Gastrocnemius medialis (tissue), 4 donors: ENCODE data around the gene LGALS7. TPM values are rescaled to one million over a fixed set of nuclear protein-coding genes. Genes with fewer than 3 reads are reported as not detected.

Source experiments
- ATAC-seq, 2 donors: fragments of 150-250 bp; one replicate each; pipeline ENCODE4 v1.9.1; 2016
- DNase-seq, 2 donors: peaks; one replicate each; pipeline ENCODE4 v3.0.0-alpha.2; 2019
- H3K27ac ChIP-seq, 4 donors: fragments of 200-600 bp; sonication (generic); 1 replicate in 1 of 4; 2 replicates in 3 of 4; pipeline ENCODE4 v1.5.1; 2016 to 2018; ENCODE audit warnings: mild to moderate bottlenecking in 2 of 4, moderate library complexity in 1 of 4
- H3K27me3 ChIP-seq, 3 donors: fragments of 200-600 bp; sonication (generic) in 2 of 3; 1 replicate in 1 of 3; 2 replicates in 2 of 3; pipeline versions ENCODE4 v1.5.1 to v1.6.0; 2016 to 2019; ENCODE audit warnings: mild to moderate bottlenecking in 1 of 3, moderate library complexity in 1 of 3
- H3K36me3 ChIP-seq, 2 donors: fragments of 200-600 bp; sonication (generic) in 1 of 2; one replicate each; pipeline ENCODE4 v1.5.1; 2017 to 2018
- H3K4me1 ChIP-seq, 2 donors: fragments of 200-600 bp; sonication (generic) in 1 of 2; one replicate each; pipeline ENCODE4 v1.5.1; 2016 to 2017; ENCODE audit warnings: mild to moderate bottlenecking in 2 of 2
- H3K4me3 ChIP-seq, 4 donors: fragments of 200-600 bp; sonication (generic) in 3 of 4; 1 replicate in 1 of 4; 2 replicates in 3 of 4; pipeline ENCODE4 v1.5.1; 2016 to 2019; ENCODE audit warnings: mild to moderate bottlenecking in 2 of 4
- H3K9me3 ChIP-seq, 3 donors: fragments of 200-600 bp; sonication (generic) in 2 of 3; 1 replicate in 1 of 3; 2 replicates in 2 of 3; pipeline ENCODE4 v1.5.1; 2016 to 2019
- CTCF ChIP-seq, 5 experiments: fragments of 450-650 bp in 3 of 5; fragments of 200-600 bp in 2 of 5; sonication (generic) in 2 of 5; IDR thresholded peaks in 4 of 5; conservative IDR thresholded peaks in 1 of 5; 1 replicate in 4 of 5; 2 replicates in 1 of 5; pipeline ENCODE4 v1.5.1; 2016 to 2019; ENCODE audit warnings: antibody characterized with exemption in 5 of 5, mild to moderate bottlenecking in 3 of 5, moderate library complexity in 3 of 5
- POLR2A ChIP-seq, 2 donors: fragments of 450-650 bp; IDR thresholded peaks; one replicate each; pipeline ENCODE4 v1.6.1; 2017; ENCODE audit warnings: antibody characterized with exemption in 2 of 2, mild to moderate bottlenecking in 2 of 2, moderate library complexity in 2 of 2
- in situ Hi-C, 4 donors: fragments of 200-750 bp; cut with MboI; loops; one replicate each; pipeline versions ENCODE4 v1.15.0 to v1.8.0; 2017; ENCODE audit warnings: low sequenced_read_pairs in 4 of 4
- intact Hi-C: fragments of 100-400 bp; cut with DNase I; formaldehyde crosslinking; loops from one replicate; pipeline ENCODE4 v1.15.1; 2023; ENCODE audit warnings: low total_unique reads
- total RNA-seq, 4 donors: library from RNA; depleted of rRNA; stranded (reverse); fragments of >200 nt; gene quantifications; one replicate each; pipeline versions ENCODE4 v1.1.0 to v1.2.3, GENCODE V29; 2016

The LGALS7 gene
- total RNA-seq, 4 donors from 2014 or later, result not detected

DNA sequence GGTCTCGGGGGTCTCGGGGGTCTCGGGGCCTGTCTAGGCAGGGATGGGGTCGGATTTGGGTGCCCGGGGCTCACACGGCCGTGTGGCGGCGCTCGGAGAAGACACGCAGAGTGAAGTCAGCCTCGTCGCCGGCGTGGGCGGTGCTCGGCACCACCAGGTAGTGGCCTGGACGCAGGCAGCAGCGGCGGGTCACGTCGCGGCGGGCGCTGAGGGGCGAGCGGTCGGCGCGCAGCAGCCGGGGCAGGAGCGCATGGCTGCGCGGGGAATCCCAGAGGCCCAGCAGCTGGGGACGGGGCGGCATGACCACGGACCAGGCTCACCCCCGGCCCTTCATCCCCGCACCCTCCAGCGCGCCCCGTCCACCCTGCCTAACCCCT lies 37.3 kb downstream of the LGALS7 start:
- intact Hi-C loops, result no loop called here
- peaks cover 0 to 3% of the 10 kb centered on the region in 2 donors for H3K36me3 ChIP-seq
- peak overlapping the region; percentile 7 to 43 (median 34) for H3K4me3 ChIP-seq
- in situ Hi-C loops, result loop anchor here in 2 of 4 donors (25.0 kb wide), 1 partner anchor 176 kb away; the partner anchor contains the start of gene CCER2 (in 2 of the 2)
- TF ChIP-seq POLR2A (IDR thresholded peaks at IDR 0.05), result no peak
- TF ChIP-seq CTCF (IDR thresholded peaks at IDR 0.05 in 4 of 5, conservative IDR thresholded peaks at IDR 0.05 in 1 of 5), result no peak
- no peak overlapping the region for H3K27ac ChIP-seq
- H3K27me3 ChIP-seq, result peaks cover 0 to 11% (median 0%) of the 10 kb centered on the region in 3 donors
- DNase-seq (no peak), ATAC-seq (peak in 1 of 2 donors; percentile 25)
- H3K9me3 ChIP-seq, result no peaks in the 10 kb centered on the region
- H3K4me1 ChIP-seq, result peaks cover 8 to 14% of the 10 kb centered on the region in 2 donors

DNA sequence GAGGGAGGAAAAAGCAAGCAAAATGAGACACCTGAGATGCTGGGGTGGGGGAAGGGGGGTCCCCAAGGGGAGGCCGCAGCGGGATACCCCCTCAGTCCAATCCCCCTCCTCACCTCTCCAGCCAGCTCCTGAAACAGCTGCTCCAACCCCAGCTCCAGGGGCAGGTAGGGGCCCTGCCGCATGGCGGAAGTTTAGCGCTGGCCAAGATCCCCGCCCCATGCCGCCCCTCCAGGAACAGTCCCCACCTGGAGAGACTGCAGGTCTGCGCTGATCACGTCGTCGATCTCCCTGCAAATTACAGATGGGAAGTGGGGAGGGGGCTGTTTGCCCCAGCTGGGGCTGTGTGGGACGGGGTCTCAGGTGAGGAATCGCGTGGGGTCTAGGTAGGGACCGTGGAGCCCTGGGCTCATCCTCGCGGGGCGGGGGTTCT lies 38.0 kb downstream of the LGALS7 start:
- intact Hi-C loops (no loop called here), in situ Hi-C loops (loop anchor here in 2 of 4 donors (25.0 kb wide), 1 partner anchor 177 kb away; the partner anchor contains the start of gene CCER2 (in 2 of the 2))
- DNase-seq, result no peak
- Histone ChIP-seq H3K4me3 (no peak overlapping the region), H3K27me3 (peaks cover 0 to 11% (median 0%) of the 10 kb centered on the region in 3 donors), H3K4me1 (peaks cover 8 to 14% of the 10 kb centered on the region in 2 donors), H3K27ac (peak overlapping the region; percentile 52 to 68 (median 60)), H3K9me3 (no peaks in the 10 kb centered on the region), H3K36me3 (peaks cover 0 to 9% of the 10 kb centered on the region in 2 donors)
- TF ChIP-seq POLR2A (IDR thresholded peaks at IDR 0.05) (no peak), CTCF (IDR thresholded peaks at IDR 0.05 in 4 of 5, conservative IDR thresholded peaks at IDR 0.05 in 1 of 5) (no peak)
- no peak for ATAC-seq

DNA sequence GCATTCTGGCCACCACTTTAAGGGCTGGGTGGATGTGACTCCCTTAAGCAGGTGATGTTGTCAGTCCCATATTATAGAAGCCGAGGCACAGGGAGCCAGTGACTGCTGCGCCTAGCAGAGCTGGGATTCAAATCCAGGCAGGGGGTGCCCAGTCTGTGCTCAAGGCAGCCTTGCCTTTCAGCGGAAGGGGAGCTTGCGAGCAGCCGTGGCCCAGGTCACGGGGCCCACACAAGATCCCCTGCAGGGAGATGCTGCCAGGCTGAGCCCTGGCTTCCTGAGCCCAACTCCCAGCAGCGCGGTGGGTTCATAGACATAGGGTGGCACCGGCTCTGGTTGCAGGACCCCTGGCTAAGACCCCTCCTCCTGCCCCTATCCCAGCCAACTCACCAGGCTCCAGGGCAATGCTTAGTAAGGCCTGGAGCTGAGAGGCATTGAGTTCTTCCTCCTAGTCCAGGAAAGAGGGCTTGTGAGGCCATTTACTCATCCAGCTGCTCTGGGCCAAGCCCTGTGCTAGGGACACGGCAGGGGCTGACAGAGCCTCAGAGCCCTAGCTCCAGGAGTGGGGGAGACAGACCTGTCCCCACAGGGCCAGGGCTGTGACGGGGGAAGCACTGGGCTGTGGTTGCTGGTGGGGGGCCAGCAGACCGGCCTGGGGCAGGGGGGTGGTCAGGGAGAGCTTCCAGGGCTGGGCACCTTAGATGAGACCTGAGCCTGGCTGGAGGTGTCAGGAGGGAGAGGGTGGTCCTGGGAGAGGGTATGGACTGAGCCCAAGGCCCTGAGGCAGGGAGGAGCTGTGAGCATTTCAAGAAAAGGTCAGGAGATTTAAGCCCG lies 38.7 kb downstream of the LGALS7 start:
- TF ChIP-seq CTCF (IDR thresholded peaks at IDR 0.05 in 4 of 5, conservative IDR thresholded peaks at IDR 0.05 in 1 of 5), result no peak
- no peak for TF ChIP-seq POLR2A (IDR thresholded peaks at IDR 0.05)
- ATAC-seq (no peak), DNase-seq (no peak)
- intact Hi-C loops, result loop anchor here (5.0 kb wide), 1 partner anchor 87 kb away; the partner anchor contains the start of gene ACTN4
- in situ Hi-C loops, result loop anchor here in 2 of 4 donors (25.0 kb wide), 1 partner anchor 178 kb away; the partner anchor contains the start of gene CCER2 (in 2 of the 2)
- peak overlapping the region; percentile 52 to 68 (median 60) for H3K27ac ChIP-seq
- H3K4me3 ChIP-seq, result no peak overlapping the region
- H3K4me1 ChIP-seq, result peaks cover 8 to 14% of the 10 kb centered on the region in 2 donors
- no peaks in the 10 kb centered on the region for H3K9me3 ChIP-seq
- peaks cover 0 to 11% (median 0%) of the 10 kb centered on the region in 3 donors for H3K27me3 ChIP-seq
- peaks cover 0 to 12% of the 10 kb centered on the region in 2 donors for H3K36me3 ChIP-seq

GRCh38 chr19:38734176-38734425 lies 39.2 kb downstream of the LGALS7 start:
- Histone ChIP-seq H3K9me3 (no peaks in the 10 kb centered on the region), H3K36me3 (peaks cover 0 to 18% of the 10 kb centered on the region in 2 donors), H3K27ac (peak overlapping the region in 3 of 4 donors; percentile 52 to 68 (median 59)), H3K27me3 (peaks cover 0 to 11% (median 0%) of the 10 kb centered on the region in 3 donors), H3K4me3 (no peak overlapping the region), H3K4me1 (peaks cover 8 to 14% of the 10 kb centered on the region in 2 donors)
- no peak for TF ChIP-seq CTCF (IDR thresholded peaks at IDR 0.05 in 4 of 5, conservative IDR thresholded peaks at IDR 0.05 in 1 of 5)
- in situ Hi-C loops, result loop anchor here in 2 of 4 donors (25.0 kb wide), 1 partner anchor 178 kb away; the partner anchor contains the start of gene CCER2 (in 2 of the 2)
- intact Hi-C loops, result loop anchor here (5.0 kb wide), 1 partner anchor 87 kb away; the partner anchor contains the start of gene ACTN4
- DNase-seq, result no peak
- ATAC-seq, result no peak
